IMR-90 (cell line): ENCODE results near the gene COMMD1. TPM values are rescaled to one million over a fixed set of nuclear protein-coding genes. Genes with fewer than 3 reads are reported as not detected.

Source experiments
- ATAC-seq: fragments of 200-7000 bp; cut with Tn5 transposase; 2 replicates; pipeline ENCODE4 v1.9.1; 2020; ENCODE audit warnings: low read depth, mild to moderate bottlenecking, moderate library complexity
- BruUV-seq: library from RNA; stranded (reverse); fragments of 400-500 nt; replicated peaks from 2 replicates; lab custom pipeline; 2021; lab: Mats Ljungman, UMichigan
- CTCF ChIA-PET: fragments of 300-600 bp; formaldehyde crosslinking; extraction: SDS; loops from one replicate; lab custom pipeline; 2021; ENCODE audit warnings: antibody characterized with exemption; lab: Yijun Ruan, JAX
- POLR2A ChIA-PET: fragments of 300-600 bp; sonication (Branson Sonifier 250); formaldehyde crosslinking; loops from one replicate; lab custom pipeline; 2022; ENCODE audit warnings: antibody characterized with exemption; ENCODE audit not compliant: unreplicated experiment; lab: Charles Lee
- DNase-seq: peaks from one replicate; pipeline ENCODE4 v3.0.0; 2013
- H2AFZ ChIP-seq: replicated peaks from 2 replicates; pipeline ENCODE3; 2013; ENCODE audit warnings: low read length, mild to moderate bottlenecking; ENCODE audit not compliant: poor library complexity
- H2AK5ac ChIP-seq: 2 replicates; pipeline ENCODE4 v1.6.1; 2013; ENCODE audit warnings: low read depth, low read length, inconsistent platforms
- H2AK9ac ChIP-seq: replicated peaks from 2 replicates; pipeline ENCODE3; 2013; ENCODE audit warnings: mild to moderate bottlenecking, low read depth, low read length, moderate library complexity; ENCODE audit not compliant: poor library complexity
- H2BK120ac ChIP-seq: 2 replicates; pipeline ENCODE4 v1.6.1; 2013; ENCODE audit warnings: low read depth, low read length, inconsistent platforms
- H2BK15ac ChIP-seq: 3 replicates; pipeline ENCODE4 v1.6.1; 2013; ENCODE audit warnings: low read depth, low read length, inconsistent platforms
- H2BK20ac ChIP-seq: 2 replicates; pipeline ENCODE4 v1.6.1; 2013; ENCODE audit warnings: low read depth, mild to moderate bottlenecking, inconsistent platforms, low read length, moderate library complexity
- H2BK5ac ChIP-seq: 2 replicates; pipeline ENCODE4 v1.6.1; 2013; ENCODE audit warnings: mild to moderate bottlenecking, low read depth, low read length, inconsistent platforms; ENCODE audit not compliant: poor library complexity, severe bottlenecking
- H3K14ac ChIP-seq: replicated peaks from 2 replicates; pipeline ENCODE4 v1.6.1; 2013; ENCODE audit warnings: low read depth, low read length, inconsistent platforms
- H3K18ac ChIP-seq: 2 replicates; pipeline ENCODE4 v1.6.1; 2013; ENCODE audit warnings: low read depth, low read length, control low read depth
- H3K23ac ChIP-seq: 2 replicates; pipeline ENCODE4 v1.6.1; 2013; ENCODE audit warnings: low read depth, low read length, inconsistent platforms
- H3K27ac ChIP-seq: 2 replicates; pipeline ENCODE4 v1.5.1; 2013; ENCODE audit warnings: mild to moderate bottlenecking, control low read depth, low read length; ENCODE audit not compliant: insufficient read depth
- H3K27me3 ChIP-seq: 2 replicates; pipeline ENCODE4 v1.6.1; 2013; ENCODE audit warnings: low read length; ENCODE audit not compliant: control insufficient read depth, insufficient read depth
- H3K36me3 ChIP-seq: 2 replicates; pipeline ENCODE4 v1.6.1; 2013; ENCODE audit warnings: low read length, mixed read lengths; ENCODE audit not compliant: control insufficient read depth, insufficient read depth
- H3K4ac ChIP-seq: 2 replicates; pipeline ENCODE4 v1.6.1; 2013; ENCODE audit warnings: low read depth, low read length, inconsistent platforms
- H3K4me1 ChIP-seq: 2 replicates; pipeline ENCODE4 v1.6.1; 2013; ENCODE audit warnings: low read length, mixed read lengths; ENCODE audit not compliant: control insufficient read depth, insufficient read depth
- H3K4me2 ChIP-seq: 2 replicates; pipeline ENCODE4 v1.6.1; 2013; ENCODE audit warnings: low read depth, mild to moderate bottlenecking, control low read depth, low read length, moderate library complexity
- H3K4me3 ChIP-seq: 2 replicates; pipeline ENCODE4 v1.5.1; 2013; ENCODE audit warnings: low read depth, mild to moderate bottlenecking, control low read depth, low read length, moderate library complexity; ENCODE audit not compliant: insufficient read depth
- H3K56ac ChIP-seq: 2 replicates; pipeline ENCODE4 v1.6.1; 2013; ENCODE audit warnings: low read length, inconsistent platforms; ENCODE audit not compliant: insufficient read depth; ENCODE audit errors: extremely low read depth
- H3K79me1 ChIP-seq, 2 experiments: 2 replicates each; pipeline ENCODE4 v1.6.1; 2013; ENCODE audit warnings: low read length in 2 of 2, inconsistent platforms in 1 of 2, low read depth in 1 of 2
- H3K9ac ChIP-seq: 2 replicates; pipeline ENCODE4 v1.6.1; 2013; ENCODE audit warnings: low read depth, low read length, control low read depth
- H3K9me1 ChIP-seq: 2 replicates; pipeline ENCODE4 v1.6.1; 2013; ENCODE audit warnings: low read length, inconsistent platforms; ENCODE audit not compliant: insufficient read depth
- H3K9me3 ChIP-seq: 2 replicates; pipeline ENCODE4 v1.6.1; 2013; ENCODE audit warnings: low read length; ENCODE audit not compliant: control insufficient read depth, insufficient read depth
- H4K20me1 ChIP-seq: 2 replicates; pipeline ENCODE4 v1.6.1; 2013; ENCODE audit warnings: low read length, inconsistent platforms; ENCODE audit not compliant: insufficient read depth
- H4K5ac ChIP-seq: 2 replicates; pipeline ENCODE4 v1.6.1; 2013; ENCODE audit warnings: mild to moderate bottlenecking, low read depth, low read length, control low read depth
- H4K8ac ChIP-seq, 2 experiments: 2 replicates each; pipeline ENCODE4 v1.6.1; 2013; ENCODE audit warnings: low read depth in 2 of 2, low read length in 2 of 2, control low read depth in 1 of 2, inconsistent platforms in 1 of 2
- H4K91ac ChIP-seq: 2 replicates; pipeline ENCODE4 v1.6.1; 2013; ENCODE audit warnings: low read depth, low read length, inconsistent platforms; ENCODE audit not compliant: insufficient read depth
- BHLHE40 ChIP-seq: fragments of 150-350 bp; IDR thresholded peaks from 2 replicates; pipeline ENCODE4 v1.6.1; 2016; ENCODE audit warnings: mild to moderate bottlenecking, low read depth, low read length
- CEBPB ChIP-seq: IDR thresholded peaks from 2 replicates; pipeline ENCODE4 v1.6.1; 2012; ENCODE audit warnings: low read depth, low read length, improper control_type of control experiment
- MAFK ChIP-seq: IDR thresholded peaks from 2 replicates; pipeline ENCODE4 v1.6.1; 2012; ENCODE audit warnings: low read depth, low read length, improper control_type of control experiment
- MAZ ChIP-seq: IDR thresholded peaks from 2 replicates; pipeline ENCODE4 v1.6.1; 2012; ENCODE audit warnings: low read depth, mild to moderate bottlenecking, low read length, improper control_type of control experiment, moderate library complexity, borderline replicate concordance
- MXI1 ChIP-seq: IDR thresholded peaks from 2 replicates; pipeline ENCODE4 v1.6.1; 2012; ENCODE audit warnings: low read depth, mild to moderate bottlenecking, low read length, moderate library complexity, borderline replicate concordance
- NFE2L2 ChIP-seq: fragments of 150-350 bp; IDR thresholded peaks from 2 replicates; pipeline ENCODE4 v1.6.1; 2016; ENCODE audit warnings: low read depth, mild to moderate bottlenecking, low read length
- POLR2A ChIP-seq: IDR thresholded peaks from 2 replicates; pipeline ENCODE4 v1.6.1; 2012; ENCODE audit warnings: mild to moderate bottlenecking, low read depth, low read length
- RAD21 ChIP-seq: IDR thresholded peaks from 2 replicates; pipeline ENCODE4 v1.6.1; 2012; ENCODE audit warnings: low read length, improper control_type of control experiment
- RCOR1 ChIP-seq: IDR thresholded peaks from 2 replicates; pipeline ENCODE4 v1.6.1; 2012; ENCODE audit warnings: mild to moderate bottlenecking, low read length, improper control_type of control experiment; ENCODE audit not compliant: insufficient replicate concordance
- RFX5 ChIP-seq: IDR thresholded peaks from 2 replicates; pipeline ENCODE4 v1.8.0; 2012; ENCODE audit warnings: low read depth, mild to moderate bottlenecking, low read length, moderate library complexity
- SMC3 ChIP-seq: fragments of 150-350 bp; IDR thresholded peaks from 2 replicates; pipeline ENCODE4 v1.6.1; 2016; ENCODE audit warnings: low read depth, mild to moderate bottlenecking, antibody characterized with exemption, low read length, moderate library complexity
- WGBS, 2 experiments: methylation state at CpG; one replicate each; pipeline versions ENCODE4 v1.1.5 to v1.1.7; 2013; ENCODE audit warnings: missing lambda C conversion rate in 2 of 2; ENCODE audit not compliant: insufficient read length in 1 of 2; ENCODE audit errors: extremely low coverage in 2 of 2; 5-methylcytosine and 5-hydroxymethylcytosine counted together
- dilution Hi-C: fragments of 300-500 bp; cut with HindIII; formaldehyde crosslinking; loops from one replicate; pipeline ENCODE4 v1.14.3; 2018; ENCODE audit warnings: low sequenced_read_pairs; ENCODE audit not compliant: unreplicated experiment
- in situ Hi-C: fragments of 300-500 bp; cut with MboI; formaldehyde crosslinking; loops from 3 replicates; pipeline ENCODE4 v1.14.3; 2019; ENCODE audit warnings: low sequenced_read_pairs, inconsistent platforms, mixed read lengths
- intact Hi-C: fragments of 100-400 bp; cut with micrococcal nuclease; formaldehyde crosslinking; loops from 2 replicates; pipeline ENCODE4 v1.10.0; 2022
- polyA plus RNA-seq, 3 experiments: library from polyadenylated mRNA; depleted of rRNA; stranded (reverse); fragments of >200 nt; gene quantifications; 2 replicates each; pipeline ENCODE4 v1.2.3, GENCODE V29; 2012; ENCODE audit warnings: low replicate concordance in 1 of 3
- total RNA-seq: library from RNA; depleted of rRNA; stranded (reverse); fragments of >200 nt; gene quantifications from 2 replicates; pipeline ENCODE4 v1.2.3, GENCODE V29; 2012
- TF ChIP-seq, protein P1 (sequence below): fragments of 150-350 bp; IDR thresholded peaks from 2 replicates; pipeline ENCODE4 v1.6.1; 2016; ENCODE audit warnings: low read depth, mild to moderate bottlenecking, low read length, moderate library complexity, borderline replicate concordance
- TF ChIP-seq, protein P2 (sequence below): fragments of 150-350 bp; IDR thresholded peaks from 2 replicates; pipeline ENCODE4 v1.6.1; 2017; ENCODE audit warnings: mild to moderate bottlenecking, antibody characterized with exemption, low read length, low read depth

Gene COMMD1
- total and polyA plus RNA-seq, 2 of the 4 experiments (the other 2 are of a cell fraction) = 42.8 to 60.4 TPM

DNA sequence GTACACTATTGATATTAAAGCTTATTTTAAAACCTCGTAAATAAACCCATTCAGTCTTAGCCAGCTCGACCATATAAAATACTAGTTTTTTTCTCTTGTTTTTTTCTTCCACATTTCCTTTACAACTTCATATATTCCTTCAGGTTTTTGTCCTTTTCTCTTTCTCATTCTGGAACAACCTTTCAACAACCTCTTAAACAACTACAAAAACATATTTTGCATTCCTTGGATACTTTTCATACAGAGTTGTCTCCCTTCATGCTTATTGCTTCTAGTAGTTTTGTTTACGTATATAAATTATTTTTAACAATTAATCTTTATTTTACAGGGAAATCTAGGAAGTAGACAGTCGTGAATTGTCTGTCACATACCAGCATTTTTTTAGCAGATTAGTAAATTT lies 41.2 kb downstream of the COMMD1 start:
- peak overlapping the region; percentile 47 for H2BK5ac ChIP-seq
- no peak overlapping the region for H3K9ac ChIP-seq
- H3K9me1 ChIP-seq = no peaks in the 10 kb centered on the region; the same call in 1 of the 2 replicates
- no peak for TF ChIP-seq POLR2A
- TF ChIP-seq MAZ = no peak
- no peak for TF ChIP-seq BHLHE40
- TF ChIP-seq RCOR1 = no peak
- TF ChIP-seq NFE2L2 = no peak
- TF ChIP-seq, protein P1, sequence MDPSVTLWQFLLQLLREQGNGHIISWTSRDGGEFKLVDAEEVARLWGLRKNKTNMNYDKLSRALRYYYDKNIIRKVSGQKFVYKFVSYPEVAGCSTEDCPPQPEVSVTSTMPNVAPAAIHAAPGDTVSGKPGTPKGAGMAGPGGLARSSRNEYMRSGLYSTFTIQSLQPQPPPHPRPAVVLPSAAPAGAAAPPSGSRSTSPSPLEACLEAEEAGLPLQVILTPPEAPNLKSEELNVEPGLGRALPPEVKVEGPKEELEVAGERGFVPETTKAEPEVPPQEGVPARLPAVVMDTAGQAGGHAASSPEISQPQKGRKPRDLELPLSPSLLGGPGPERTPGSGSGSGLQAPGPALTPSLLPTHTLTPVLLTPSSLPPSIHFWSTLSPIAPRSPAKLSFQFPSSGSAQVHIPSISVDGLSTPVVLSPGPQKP = no peak
- TF ChIP-seq, protein P2, sequence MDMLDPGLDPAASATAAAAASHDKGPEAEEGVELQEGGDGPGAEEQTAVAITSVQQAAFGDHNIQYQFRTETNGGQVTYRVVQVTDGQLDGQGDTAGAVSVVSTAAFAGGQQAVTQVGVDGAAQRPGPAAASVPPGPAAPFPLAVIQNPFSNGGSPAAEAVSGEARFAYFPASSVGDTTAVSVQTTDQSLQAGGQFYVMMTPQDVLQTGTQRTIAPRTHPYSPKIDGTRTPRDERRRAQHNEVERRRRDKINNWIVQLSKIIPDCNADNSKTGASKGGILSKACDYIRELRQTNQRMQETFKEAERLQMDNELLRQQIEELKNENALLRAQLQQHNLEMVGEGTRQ = no peak
- TF ChIP-seq MXI1 = no peak
- TF ChIP-seq RFX5 = no peak
- no peak for TF ChIP-seq MAFK
- TF ChIP-seq RAD21 = no peak
- TF ChIP-seq CEBPB = no peak
- no peak for TF ChIP-seq SMC3
- BruUV-seq = no TSS peak
- H3K9me3 ChIP-seq = no peaks in the 10 kb centered on the region
- H2AK9ac ChIP-seq = no peak overlapping the region
- H3K4me2 ChIP-seq = peak overlapping the region; percentile 67
- no peak overlapping the region for H2BK20ac ChIP-seq
- no peak overlapping the region for H4K5ac ChIP-seq
- dilution Hi-C loops = no loop called here
- no peak overlapping the region for H4K91ac ChIP-seq
- no peak overlapping the region for H3K18ac ChIP-seq
- ChIA-PET CTCF (no interaction called here), POLR2A (no interaction called here)
- H3K4me1 ChIP-seq = peaks cover 12% of the 10 kb centered on the region
- ATAC-seq = peak; percentile 70
- H4K20me1 ChIP-seq = no peaks in the 10 kb centered on the region
- H3K23ac ChIP-seq = no peak overlapping the region
- no peak overlapping the region for H3K4me3 ChIP-seq
- no peaks in the 10 kb centered on the region for H3K36me3 ChIP-seq
- H2BK15ac ChIP-seq = no peak overlapping the region
- H2AK5ac ChIP-seq = no peak overlapping the region
- peaks cover 5 to 15% of the 10 kb centered on the region in 2 experiments; a peak in 3 of 4 replicates for H3K79me1 ChIP-seq
- in situ Hi-C loops = no loop called here
- no peak overlapping the region for H3K27ac ChIP-seq
- H3K14ac ChIP-seq = no peak overlapping the region
- intact Hi-C loops = no loop called here
- H4K8ac ChIP-seq = no peak overlapping the region
- H3K56ac ChIP-seq = no peak overlapping the region
- WGBS, 2 experiments = 100% methylated on average over 1 of the region's 4 CpGs; no CpG with 5 or more reads in 1 of the 2 experiments
- no peak overlapping the region for H2AFZ ChIP-seq
- DNase-seq = peak; percentile 13
- no peak overlapping the region for H3K4ac ChIP-seq
- H3K27me3 ChIP-seq = no peaks in the 10 kb centered on the region
- no peak overlapping the region for H2BK120ac ChIP-seq
